Keratinocyte (primary cell): Measurements from ENCODE around the gene ADAMTSL4.

Source experiments
- CTCF ChIP-seq, 3 experiments: IDR thresholded peaks in 1 of 3; conservative IDR thresholded peaks in 1 of 3; optimal IDR thresholded peaks in 1 of 3; 2 replicates in 2 of 3; 3 replicates in 1 of 3; pipeline versions ENCODE3 to v1.5.1; 2011; ENCODE audit warnings: low read length in 3 of 3, mild to moderate bottlenecking in 3 of 3, moderate library complexity in 2 of 3, control low read depth in 1 of 3, inconsistent platforms in 1 of 3; ENCODE audit not compliant: insufficient read depth in 2 of 3; ENCODE audit errors: extremely low read depth in 1 of 3
- EZH2 ChIP-seq: IDR thresholded peaks from one replicate; pipeline ENCODE4 v1.6.1; 2012; ENCODE audit warnings: inconsistent platforms, mild to moderate bottlenecking, low read length, moderate library complexity

DNA sequence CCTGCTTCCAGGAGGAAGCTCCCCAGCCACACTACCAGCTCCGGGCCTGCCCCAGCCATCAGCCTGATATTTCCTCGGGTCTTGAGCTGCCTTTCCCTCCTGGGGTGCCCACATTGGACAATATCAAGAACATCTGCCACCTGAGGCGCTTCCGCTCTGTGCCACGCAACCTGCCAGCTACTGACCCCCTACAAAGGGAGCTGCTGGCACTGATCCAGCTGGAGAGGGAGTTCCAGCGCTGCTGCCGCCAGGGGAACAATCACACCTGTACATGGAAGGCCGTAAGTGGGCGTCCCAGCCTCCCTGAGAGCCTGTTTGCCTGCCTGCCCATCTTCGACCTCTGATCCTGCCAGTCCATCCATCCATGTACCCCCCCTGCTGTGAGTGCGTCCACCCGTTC lies 37.7 kb upstream of the ADAMTSL4 start:
- no peak for TF ChIP-seq CTCF (optimal IDR thresholded peaks at IDR 0.05 in 1 of 3, IDR thresholded peaks at IDR 0.05 in 1 of 3, conservative IDR thresholded peaks at IDR 0.05 in 1 of 3; ENCODE audit: extremely low read depth in 1 of 3, insufficient read depth in 2 of 3, low read length in 3 of 3)
- TF ChIP-seq EZH2 = no peak
